Liver (tissue), 3 donors: ENCODE data around the gene UBASH3B.
A peak's percentile ranks its signal among the peaks of the same experiment; 100 is the strongest.

Experiments
- GABPA ChIP-seq, 2 donors: IDR thresholded peaks in 1 of 2; conservative IDR thresholded peaks in 1 of 2; 2 replicates each; pipeline ENCODE4 v1.6.1; 2016; ENCODE audit warnings: antibody characterized with exemption in 2 of 2, mild to moderate bottlenecking in 1 of 2, moderate library complexity in 1 of 2
- HNF4A ChIP-seq, 2 donors: conservative IDR thresholded peaks; 2 replicates each; pipeline ENCODE4 v1.6.1; 2016; ENCODE audit warnings: antibody characterized with exemption in 2 of 2, mild to moderate bottlenecking in 2 of 2
- RAD21 ChIP-seq, 2 donors: IDR thresholded peaks; 2 replicates each; pipeline ENCODE4 v1.6.1; 2016; ENCODE audit warnings: antibody characterized with exemption in 2 of 2, mild to moderate bottlenecking in 2 of 2
- SP1 ChIP-seq: IDR thresholded peaks from 2 replicates; pipeline ENCODE4 v1.6.1; 2018; ENCODE audit warnings: antibody characterized with exemption, mild to moderate bottlenecking
- TAF1 ChIP-seq: conservative IDR thresholded peaks from 2 replicates; pipeline ENCODE4 v1.6.1; 2016; ENCODE audit warnings: antibody characterized with exemption, mild to moderate bottlenecking
- TF ChIP-seq, protein P1 (sequence below): fragments of 150-350 bp; IDR thresholded peaks from 2 replicates; pipeline ENCODE4 v1.5.1; 2017; ENCODE audit warnings: improper control_type of control experiment, low read depth, low read length; ENCODE audit not compliant: missing input control
- TF ChIP-seq, protein P2 (sequence below): IDR thresholded peaks from 2 replicates; pipeline ENCODE4 v1.6.1; 2016; ENCODE audit warnings: antibody characterized with exemption, mild to moderate bottlenecking
- TF ChIP-seq, protein P3 (sequence below): IDR thresholded peaks from 2 replicates; pipeline ENCODE4 v1.6.1; 2016; ENCODE audit warnings: antibody characterized with exemption
- TF ChIP-seq, protein P4 (sequence below): IDR thresholded peaks from 2 replicates; pipeline ENCODE4 v1.6.1; 2016; ENCODE audit warnings: antibody characterized with exemption
- TF ChIP-seq, protein P5 (sequence below): IDR thresholded peaks from 2 replicates; pipeline ENCODE4 v1.6.1; 2016; ENCODE audit warnings: antibody characterized with exemption
- donor health status: healthy.
- donor health status: healthy.

DNA sequence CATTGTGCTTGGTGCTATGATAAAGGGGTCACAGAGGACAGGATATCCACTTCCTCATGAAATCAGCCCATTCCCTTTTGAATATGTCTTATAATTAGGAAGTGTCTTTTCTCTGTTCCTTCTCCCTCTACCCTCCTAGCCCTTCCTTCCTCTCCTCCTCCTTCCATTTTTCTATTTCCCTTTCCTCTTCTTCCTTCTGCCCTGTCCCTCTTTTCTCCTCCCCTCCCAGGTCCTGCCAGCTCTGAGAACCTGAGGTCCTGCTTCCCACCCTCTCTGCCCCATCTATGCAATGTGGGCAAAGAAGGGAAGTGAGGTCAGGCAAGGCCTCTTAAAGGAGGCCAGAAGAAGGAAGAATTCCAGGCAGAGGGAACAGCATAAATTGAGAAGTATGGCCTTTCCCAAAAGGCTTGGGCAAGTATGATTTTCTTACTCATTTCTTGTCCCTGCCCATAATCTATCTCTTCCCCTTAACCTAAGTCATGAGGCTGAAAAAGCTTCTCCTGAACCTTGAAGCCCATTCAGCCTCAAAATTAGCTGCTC is 7.7 kb upstream of the UBASH3B start:
- TF ChIP-seq, protein P1, sequence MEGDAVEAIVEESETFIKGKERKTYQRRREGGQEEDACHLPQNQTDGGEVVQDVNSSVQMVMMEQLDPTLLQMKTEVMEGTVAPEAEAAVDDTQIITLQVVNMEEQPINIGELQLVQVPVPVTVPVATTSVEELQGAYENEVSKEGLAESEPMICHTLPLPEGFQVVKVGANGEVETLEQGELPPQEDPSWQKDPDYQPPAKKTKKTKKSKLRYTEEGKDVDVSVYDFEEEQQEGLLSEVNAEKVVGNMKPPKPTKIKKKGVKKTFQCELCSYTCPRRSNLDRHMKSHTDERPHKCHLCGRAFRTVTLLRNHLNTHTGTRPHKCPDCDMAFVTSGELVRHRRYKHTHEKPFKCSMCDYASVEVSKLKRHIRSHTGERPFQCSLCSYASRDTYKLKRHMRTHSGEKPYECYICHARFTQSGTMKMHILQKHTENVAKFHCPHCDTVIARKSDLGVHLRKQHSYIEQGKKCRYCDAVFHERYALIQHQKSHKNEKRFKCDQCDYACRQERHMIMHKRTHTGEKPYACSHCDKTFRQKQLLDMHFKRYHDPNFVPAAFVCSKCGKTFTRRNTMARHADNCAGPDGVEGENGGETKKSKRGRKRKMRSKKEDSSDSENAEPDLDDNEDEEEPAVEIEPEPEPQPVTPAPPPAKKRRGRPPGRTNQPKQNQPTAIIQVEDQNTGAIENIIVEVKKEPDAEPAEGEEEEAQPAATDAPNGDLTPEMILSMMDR = no peak
- TF ChIP-seq TAF1 (no peak), GABPA (IDR thresholded peaks at IDR 0.05 in 1 of 2, conservative IDR thresholded peaks at IDR 0.05 in 1 of 2) (no peak), HNF4A (conservative IDR thresholded peaks at IDR 0.05) (no peak), SP1 (no peak), RAD21 (IDR thresholded peaks at IDR 0.05) (no peak)
- TF ChIP-seq, protein P2, sequence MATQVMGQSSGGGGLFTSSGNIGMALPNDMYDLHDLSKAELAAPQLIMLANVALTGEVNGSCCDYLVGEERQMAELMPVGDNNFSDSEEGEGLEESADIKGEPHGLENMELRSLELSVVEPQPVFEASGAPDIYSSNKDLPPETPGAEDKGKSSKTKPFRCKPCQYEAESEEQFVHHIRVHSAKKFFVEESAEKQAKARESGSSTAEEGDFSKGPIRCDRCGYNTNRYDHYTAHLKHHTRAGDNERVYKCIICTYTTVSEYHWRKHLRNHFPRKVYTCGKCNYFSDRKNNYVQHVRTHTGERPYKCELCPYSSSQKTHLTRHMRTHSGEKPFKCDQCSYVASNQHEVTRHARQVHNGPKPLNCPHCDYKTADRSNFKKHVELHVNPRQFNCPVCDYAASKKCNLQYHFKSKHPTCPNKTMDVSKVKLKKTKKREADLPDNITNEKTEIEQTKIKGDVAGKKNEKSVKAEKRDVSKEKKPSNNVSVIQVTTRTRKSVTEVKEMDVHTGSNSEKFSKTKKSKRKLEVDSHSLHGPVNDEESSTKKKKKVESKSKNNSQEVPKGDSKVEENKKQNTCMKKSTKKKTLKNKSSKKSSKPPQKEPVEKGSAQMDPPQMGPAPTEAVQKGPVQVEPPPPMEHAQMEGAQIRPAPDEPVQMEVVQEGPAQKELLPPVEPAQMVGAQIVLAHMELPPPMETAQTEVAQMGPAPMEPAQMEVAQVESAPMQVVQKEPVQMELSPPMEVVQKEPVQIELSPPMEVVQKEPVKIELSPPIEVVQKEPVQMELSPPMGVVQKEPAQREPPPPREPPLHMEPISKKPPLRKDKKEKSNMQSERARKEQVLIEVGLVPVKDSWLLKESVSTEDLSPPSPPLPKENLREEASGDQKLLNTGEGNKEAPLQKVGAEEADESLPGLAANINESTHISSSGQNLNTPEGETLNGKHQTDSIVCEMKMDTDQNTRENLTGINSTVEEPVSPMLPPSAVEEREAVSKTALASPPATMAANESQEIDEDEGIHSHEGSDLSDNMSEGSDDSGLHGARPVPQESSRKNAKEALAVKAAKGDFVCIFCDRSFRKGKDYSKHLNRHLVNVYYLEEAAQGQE = no peak
- TF ChIP-seq, protein P3, sequence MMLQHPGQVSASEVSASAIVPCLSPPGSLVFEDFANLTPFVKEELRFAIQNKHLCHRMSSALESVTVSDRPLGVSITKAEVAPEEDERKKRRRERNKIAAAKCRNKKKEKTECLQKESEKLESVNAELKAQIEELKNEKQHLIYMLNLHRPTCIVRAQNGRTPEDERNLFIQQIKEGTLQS = no peak
- TF ChIP-seq, protein P4, sequence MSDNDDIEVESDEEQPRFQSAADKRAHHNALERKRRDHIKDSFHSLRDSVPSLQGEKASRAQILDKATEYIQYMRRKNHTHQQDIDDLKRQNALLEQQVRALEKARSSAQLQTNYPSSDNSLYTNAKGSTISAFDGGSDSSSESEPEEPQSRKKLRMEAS = peak; percentile 68
- TF ChIP-seq, protein P5, sequence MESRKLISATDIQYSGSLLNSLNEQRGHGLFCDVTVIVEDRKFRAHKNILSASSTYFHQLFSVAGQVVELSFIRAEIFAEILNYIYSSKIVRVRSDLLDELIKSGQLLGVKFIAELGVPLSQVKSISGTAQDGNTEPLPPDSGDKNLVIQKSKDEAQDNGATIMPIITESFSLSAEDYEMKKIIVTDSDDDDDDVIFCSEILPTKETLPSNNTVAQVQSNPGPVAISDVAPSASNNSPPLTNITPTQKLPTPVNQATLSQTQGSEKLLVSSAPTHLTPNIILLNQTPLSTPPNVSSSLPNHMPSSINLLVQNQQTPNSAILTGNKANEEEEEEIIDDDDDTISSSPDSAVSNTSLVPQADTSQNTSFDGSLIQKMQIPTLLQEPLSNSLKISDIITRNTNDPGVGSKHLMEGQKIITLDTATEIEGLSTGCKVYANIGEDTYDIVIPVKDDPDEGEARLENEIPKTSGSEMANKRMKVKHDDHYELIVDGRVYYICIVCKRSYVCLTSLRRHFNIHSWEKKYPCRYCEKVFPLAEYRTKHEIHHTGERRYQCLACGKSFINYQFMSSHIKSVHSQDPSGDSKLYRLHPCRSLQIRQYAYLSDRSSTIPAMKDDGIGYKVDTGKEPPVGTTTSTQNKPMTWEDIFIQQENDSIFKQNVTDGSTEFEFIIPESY = no peak
